Psoas muscle (tissue), 8 donors: ENCODE results near the gene TMED1. TPM values are rescaled to one million over a fixed set of nuclear protein-coding genes. Genes with fewer than 3 reads are reported as not detected.
A peak's percentile ranks its signal among the peaks of the same experiment; 100 is the strongest.

ENCODE experiments used
- ATAC-seq, 4 donors: fragments of 200-7000 bp; cut with Tn5 transposase; one replicate each; pipeline ENCODE4 v1.9.1; 2020; ENCODE audit warnings: moderate library complexity in 3 of 4, mild to moderate bottlenecking in 2 of 4
- DNase-seq, 2 donors: peaks; one replicate each; pipeline ENCODE4 v3.0.0-alpha.2; 2020
- H3K27ac ChIP-seq: fragments of 200-600 bp; one replicate; pipeline ENCODE4 v1.8.0; 2022
- H3K27me3 ChIP-seq, 3 donors: fragments of 200-600 bp in 1 of 3; one replicate each; pipeline versions ENCODE4 v1.6.1 to v1.8.0; 2013 to 2022; ENCODE audit warnings: low read length in 2 of 3, mild to moderate bottlenecking in 2 of 3, moderate library complexity in 1 of 3; ENCODE audit not compliant: insufficient read depth in 3 of 3
- H3K36me3 ChIP-seq, 2 donors: fragments of 200-600 bp in 1 of 2; one replicate each; pipeline versions ENCODE4 v1.6.1 to v1.8.0; 2013 to 2022; ENCODE audit warnings: low read depth in 1 of 2, mild to moderate bottlenecking in 1 of 2, moderate library complexity in 1 of 2; ENCODE audit not compliant: insufficient read depth in 1 of 2
- H3K4me1 ChIP-seq: fragments of 200-600 bp; one replicate; pipeline ENCODE4 v1.8.0; 2022
- H3K4me3 ChIP-seq: fragments of 200-600 bp; one replicate; pipeline ENCODE4 v1.8.0; 2022; ENCODE audit warnings: mild to moderate bottlenecking
- H3K9me3 ChIP-seq: fragments of 200-600 bp; one replicate; pipeline ENCODE4 v1.8.0; 2022
- WGBS, 3 donors: extraction: QIAGEN DNeasy Blood & Tissue Kit; methylation state at CpG; one replicate each; pipeline versions ENCODE4 v1.1.6 to v1.1.7; 2013; 5-methylcytosine and 5-hydroxymethylcytosine counted together
- intact Hi-C, 2 donors: fragments of 100-400 bp; cut with DNase I; formaldehyde crosslinking; loops; one replicate each; pipeline versions ENCODE4 v1.11.0 to v1.14.2; 2022
- polyA plus RNA-seq, 3 donors: library from polyadenylated mRNA; stranded (reverse); fragments of 200-250 nt; gene quantifications; one replicate each; pipeline ENCODE4 v1.2.3, GENCODE V29; 2013
- total RNA-seq, 4 donors: library from RNA; stranded (reverse); fragmentation: NEBNext Ultra II Directional in 2 of 4; extraction: Animal tissue kit (Norgen Biotek cat#: 25700) in 2 of 4; gene quantifications; one replicate each; pipeline versions ENCODE4 v1.2.1 to v1.2.4, GENCODE V29; 2021 to 2023
- TF ChIP-seq, protein P1 (sequence below): fragments of 200-600 bp; IDR thresholded peaks from one replicate; pipeline ENCODE4 v1.8.0; 2022; ENCODE audit warnings: antibody characterized with exemption
- donor health status: healthy with polysubstance abuse.
- donor health status: DM: no; HTN: no; CAD: no; lungs with moderate emphysema.
- donor health status: Bipolar disorder and iron deficiency.
- donor health status: healthy.
- donor health status: DM: yes; HTN: yes; CAD: no.
- donor health status: DM: no; HTN: no; CAD: no.
- donor health status: DM: no; HTN: no; CAD: no.
- donor health status: DM: yes; HTN: yes; CAD: no.

The TMED1 gene
- total and polyA plus RNA-seq, 7 donors = 30.1 to 79.3 (median 37.5) TPM

DNA sequence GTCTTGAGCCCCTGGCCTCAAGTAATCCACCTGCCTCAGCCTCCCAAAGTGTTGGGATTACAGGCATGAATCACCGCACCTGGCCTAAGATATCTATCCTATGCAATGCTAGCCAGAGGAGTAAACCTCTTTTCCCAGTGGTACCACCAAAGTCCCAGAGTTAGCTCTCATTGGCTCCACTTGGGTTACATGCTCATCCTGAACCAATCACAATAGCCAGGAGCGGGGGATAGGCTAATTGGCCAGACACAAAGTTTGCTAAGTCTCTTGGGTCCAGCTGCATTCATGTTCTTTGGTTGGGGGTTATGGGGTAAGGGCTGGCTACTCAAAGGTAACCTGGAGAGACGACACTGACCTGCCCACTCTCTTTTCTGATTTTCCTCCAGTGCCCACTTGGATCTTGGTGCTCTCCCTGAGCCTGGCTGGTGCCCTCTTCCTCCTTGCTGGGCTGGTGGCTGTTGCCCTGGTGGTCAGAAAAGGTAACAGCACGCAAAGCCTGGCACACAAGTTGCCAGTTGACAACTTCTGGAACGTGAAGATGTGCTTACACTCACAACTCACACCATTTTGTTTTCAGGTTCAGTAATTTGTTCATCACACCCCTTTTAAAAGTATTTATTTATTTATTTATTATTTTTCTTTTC, 20.0 kb upstream of the TMED1 start:
- Histone ChIP-seq H3K4me1 (no peaks in the 10 kb centered on the region), H3K4me3 (no peak overlapping the region), H3K27me3 (no peaks in the 10 kb centered on the region), H3K27ac (no peak overlapping the region), H3K36me3 (no peaks in the 10 kb centered on the region), H3K9me3 (no peaks in the 10 kb centered on the region)
- 63 to 79% (median 67%) methylated on average over 5 of the region's 5 CpGs for WGBS, 3 donors
- no peak for ATAC-seq
- intact Hi-C loops = no loop called here
- DNase-seq = no peak
- TF ChIP-seq, protein P1, sequence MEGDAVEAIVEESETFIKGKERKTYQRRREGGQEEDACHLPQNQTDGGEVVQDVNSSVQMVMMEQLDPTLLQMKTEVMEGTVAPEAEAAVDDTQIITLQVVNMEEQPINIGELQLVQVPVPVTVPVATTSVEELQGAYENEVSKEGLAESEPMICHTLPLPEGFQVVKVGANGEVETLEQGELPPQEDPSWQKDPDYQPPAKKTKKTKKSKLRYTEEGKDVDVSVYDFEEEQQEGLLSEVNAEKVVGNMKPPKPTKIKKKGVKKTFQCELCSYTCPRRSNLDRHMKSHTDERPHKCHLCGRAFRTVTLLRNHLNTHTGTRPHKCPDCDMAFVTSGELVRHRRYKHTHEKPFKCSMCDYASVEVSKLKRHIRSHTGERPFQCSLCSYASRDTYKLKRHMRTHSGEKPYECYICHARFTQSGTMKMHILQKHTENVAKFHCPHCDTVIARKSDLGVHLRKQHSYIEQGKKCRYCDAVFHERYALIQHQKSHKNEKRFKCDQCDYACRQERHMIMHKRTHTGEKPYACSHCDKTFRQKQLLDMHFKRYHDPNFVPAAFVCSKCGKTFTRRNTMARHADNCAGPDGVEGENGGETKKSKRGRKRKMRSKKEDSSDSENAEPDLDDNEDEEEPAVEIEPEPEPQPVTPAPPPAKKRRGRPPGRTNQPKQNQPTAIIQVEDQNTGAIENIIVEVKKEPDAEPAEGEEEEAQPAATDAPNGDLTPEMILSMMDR = peak; percentile 28

DNA sequence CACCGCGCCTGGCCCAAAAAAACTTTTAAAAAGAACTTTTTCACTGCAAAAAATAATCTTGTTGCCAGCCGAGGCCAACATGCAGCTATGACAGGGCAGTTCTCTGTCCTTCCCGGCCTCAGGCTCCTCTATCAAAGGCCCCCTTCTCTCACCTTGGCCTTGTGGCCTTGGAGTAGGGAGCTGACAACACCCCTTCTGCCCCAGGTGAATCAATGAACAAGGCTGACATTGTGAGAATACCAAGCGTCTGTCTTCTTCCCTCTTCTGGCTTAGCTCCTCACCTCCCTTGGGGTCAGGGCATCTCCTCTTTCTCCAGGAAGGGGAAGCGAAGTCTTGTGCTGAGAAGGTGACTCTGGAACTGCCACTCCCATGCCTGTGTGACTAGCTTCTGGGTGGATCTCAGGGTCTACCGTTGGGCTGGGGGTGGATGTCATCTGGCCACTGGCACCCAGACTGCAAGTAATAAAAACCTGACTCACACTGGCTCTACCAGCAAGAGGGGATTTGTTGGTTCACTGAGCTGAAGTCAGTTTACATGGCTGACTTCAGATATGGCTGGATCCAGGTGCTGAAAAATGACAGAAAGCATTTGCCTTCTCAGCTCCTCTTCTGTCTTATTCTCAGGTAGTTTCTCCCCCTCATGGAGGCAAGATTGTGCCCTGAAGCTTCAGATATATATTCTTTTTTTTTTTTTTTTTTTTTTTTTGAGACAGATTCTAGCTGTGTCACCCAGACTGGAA, 18.5 kb upstream of the TMED1 start:
- H3K27me3 ChIP-seq = no peaks in the 10 kb centered on the region
- TF ChIP-seq, protein P1 = no peak
- H3K4me1 ChIP-seq = no peaks in the 10 kb centered on the region
- no peaks in the 10 kb centered on the region for H3K9me3 ChIP-seq
- no peak overlapping the region for H3K27ac ChIP-seq
- intact Hi-C loops = no loop called here
- H3K36me3 ChIP-seq = no peaks in the 10 kb centered on the region
- no peak overlapping the region for H3K4me3 ChIP-seq
- no peak for ATAC-seq
- no peak for DNase-seq
- WGBS, 3 donors = 67 to 74% (median 67%) methylated on average over 7 of the region's 7 CpGs

GRCh38 chr19:10852941-10853340, 16.9 kb upstream of the TMED1 start:
- Histone ChIP-seq H3K36me3 (no peaks in the 10 kb centered on the region), H3K27me3 (no peaks in the 10 kb centered on the region), H3K4me3 (no peak overlapping the region), H3K9me3 (no peaks in the 10 kb centered on the region), H3K27ac (no peak overlapping the region), H3K4me1 (no peaks in the 10 kb centered on the region)
- 65 to 76% (median 66%) methylated on average over 7 of the region's 7 CpGs for WGBS, 3 donors
- DNase-seq (no peak), ATAC-seq (no peak)
- intact Hi-C loops = no loop called here
- TF ChIP-seq, protein P1 = no peak

DNA sequence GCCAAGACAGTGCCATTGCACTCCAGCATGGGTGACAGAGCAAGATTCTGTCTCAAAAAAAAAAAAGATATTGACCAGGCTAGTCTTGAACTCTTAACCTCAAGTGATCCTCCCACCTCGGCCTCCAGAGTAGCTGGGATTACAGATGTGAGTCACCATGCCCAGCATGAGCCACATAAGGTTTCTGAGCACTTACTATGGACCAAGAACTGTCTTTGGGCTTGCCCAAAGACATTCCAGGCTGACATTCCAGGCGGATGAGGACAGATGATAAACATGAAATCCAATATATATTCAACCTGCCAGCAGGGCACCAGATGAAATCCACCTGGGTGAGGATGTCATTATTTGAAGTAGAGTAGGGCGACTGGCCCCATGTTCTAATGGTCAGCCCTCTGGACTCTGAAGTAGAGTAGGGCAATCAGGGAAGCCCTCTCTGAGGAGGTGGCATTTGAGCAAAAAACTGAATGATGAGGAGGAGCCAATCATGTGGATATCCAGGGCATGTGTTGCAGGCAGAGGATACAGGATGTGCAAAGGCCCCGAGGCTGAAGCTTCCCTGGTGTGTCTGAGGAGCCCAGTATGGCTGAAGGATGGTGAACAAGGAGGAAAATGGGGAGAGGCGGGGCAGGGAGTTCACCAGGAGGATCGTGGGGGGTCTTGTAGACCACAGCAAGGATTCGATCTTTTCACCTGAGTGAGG, 16.2 kb upstream of the TMED1 start:
- H3K36me3 ChIP-seq = no peaks in the 10 kb centered on the region
- H3K9me3 ChIP-seq = no peaks in the 10 kb centered on the region
- no peaks in the 10 kb centered on the region for H3K27me3 ChIP-seq
- TF ChIP-seq, protein P1 = no peak
- intact Hi-C loops = no loop called here
- DNase-seq = no peak
- no peaks in the 10 kb centered on the region for H3K4me1 ChIP-seq
- WGBS, 3 donors = 70 to 74% (median 70%) methylated on average over 7 of the region's 7 CpGs
- ATAC-seq = no peak
- no peak overlapping the region for H3K4me3 ChIP-seq
- no peak overlapping the region for H3K27ac ChIP-seq
